Smooth muscle cell (in vitro differentiated cells): ENCODE results near the gene DLX1. TPM values are rescaled to one million over a fixed set of nuclear protein-coding genes. Genes with fewer than 3 reads are reported as not detected.

Source experiments
- DNase-seq: peaks from one replicate; lab custom pipeline; 2025; ENCODE audit not compliant: unreplicated experiment; lab: John Stamatoyannopoulos, UW
- H2AFZ ChIP-seq: fragments of 200-600 bp; sonication (generic); 2 replicates; pipeline ENCODE4 v1.6.0; 2016; ENCODE audit warnings: antibody characterized with exemption, low read depth, mild to moderate bottlenecking
- H3F3A ChIP-seq: fragments of 200-600 bp; sonication (generic); 2 replicates; pipeline ENCODE4 v1.6.0; 2017; ENCODE audit warnings: antibody characterized with exemption, low read depth
- H3K27ac ChIP-seq: fragments of 200-600 bp; sonication (generic); 2 replicates; pipeline ENCODE4 v1.5.1; 2016; ENCODE audit warnings: low read depth, mild to moderate bottlenecking
- H3K27me3 ChIP-seq: fragments of 200-600 bp; sonication (generic); 2 replicates; pipeline ENCODE4 v1.6.1; 2016; ENCODE audit warnings: low read depth, mild to moderate bottlenecking
- H3K36me3 ChIP-seq: fragments of 200-600 bp; sonication (generic); 2 replicates; pipeline ENCODE4 v1.5.1; 2016; ENCODE audit warnings: low read depth
- H3K4me1 ChIP-seq: fragments of 200-600 bp; sonication (generic); 2 replicates; pipeline ENCODE4 v1.5.1; 2016; ENCODE audit warnings: low read depth
- H3K4me2 ChIP-seq: fragments of 200-600 bp; sonication (generic); 2 replicates; pipeline ENCODE4 v1.6.0; 2016; ENCODE audit warnings: mild to moderate bottlenecking
- H3K4me3 ChIP-seq: fragments of 200-600 bp; sonication (generic); 2 replicates; pipeline ENCODE4 v1.5.1; 2016; ENCODE audit warnings: mild to moderate bottlenecking
- H3K79me2 ChIP-seq: fragments of 200-600 bp; sonication (generic); 2 replicates; pipeline ENCODE4 v1.6.0; 2016; ENCODE audit warnings: low read depth, mild to moderate bottlenecking
- H3K9ac ChIP-seq: fragments of 200-600 bp; sonication (generic); 2 replicates; pipeline ENCODE4 v1.6.0; 2016; ENCODE audit warnings: low read depth
- H3K9me3 ChIP-seq: fragments of 200-600 bp; sonication (generic); replicated peaks from 2 replicates; pipeline ENCODE4 v1.5.1; 2016; ENCODE audit warnings: low read depth
- H4K20me1 ChIP-seq: fragments of 200-600 bp; sonication (generic); 2 replicates; pipeline ENCODE4 v1.6.0; 2016; ENCODE audit warnings: low read depth
- CTCF ChIP-seq: fragments of 200-600 bp; sonication (generic); IDR thresholded peaks from 2 replicates; pipeline ENCODE4 v1.5.1; 2017; ENCODE audit warnings: borderline replicate concordance, mild to moderate bottlenecking, antibody characterized with exemption; ENCODE audit not compliant: insufficient read depth, poor library complexity, severe bottlenecking
- WGBS: methylation state at CpG from one replicate; pipeline ENCODE4 v1.1.7; 2016; ENCODE audit warnings: low lambda C conversion rate; 5-methylcytosine and 5-hydroxymethylcytosine counted together
- polyA plus RNA-seq: library from polyadenylated mRNA; unstranded; fragments of >200 nt; fragmentation: Nextera tagmentation; extraction: Ambion mirVana; gene quantifications from 2 replicates; pipeline ENCODE4 v1.2.1, GENCODE V29; 2016
- total RNA-seq: library from RNA; depleted of rRNA; stranded (reverse); fragments of >200 nt; gene quantifications from 2 replicates; pipeline ENCODE4 v1.2.3, GENCODE V29; 2014

Gene DLX1
- total and polyA plus RNA-seq, 2 experiments from 2014 or later = 3.3 to 3.5 TPM

GRCh38 chr2:172129404-172129803 lies 44.1 kb downstream of the DLX1 start:
- no peak overlapping the region for H3K4me2 ChIP-seq
- no peaks in the 10 kb centered on the region for H3K79me2 ChIP-seq
- no peaks in the 10 kb centered on the region for H3K27me3 ChIP-seq
- TF ChIP-seq CTCF = no peak
- no peaks in the 10 kb centered on the region for H4K20me1 ChIP-seq
- no peak overlapping the region for H2AFZ ChIP-seq
- DNase-seq = no peak
- H3F3A ChIP-seq = no peaks in the 10 kb centered on the region
- no peak overlapping the region for H3K27ac ChIP-seq
- H3K4me3 ChIP-seq = no peak overlapping the region
- H3K9me3 ChIP-seq = no peaks in the 10 kb centered on the region
- no peak overlapping the region for H3K9ac ChIP-seq
- H3K4me1 ChIP-seq = peaks cover 14% of the 10 kb centered on the region
- H3K36me3 ChIP-seq = no peaks in the 10 kb centered on the region

DNA sequence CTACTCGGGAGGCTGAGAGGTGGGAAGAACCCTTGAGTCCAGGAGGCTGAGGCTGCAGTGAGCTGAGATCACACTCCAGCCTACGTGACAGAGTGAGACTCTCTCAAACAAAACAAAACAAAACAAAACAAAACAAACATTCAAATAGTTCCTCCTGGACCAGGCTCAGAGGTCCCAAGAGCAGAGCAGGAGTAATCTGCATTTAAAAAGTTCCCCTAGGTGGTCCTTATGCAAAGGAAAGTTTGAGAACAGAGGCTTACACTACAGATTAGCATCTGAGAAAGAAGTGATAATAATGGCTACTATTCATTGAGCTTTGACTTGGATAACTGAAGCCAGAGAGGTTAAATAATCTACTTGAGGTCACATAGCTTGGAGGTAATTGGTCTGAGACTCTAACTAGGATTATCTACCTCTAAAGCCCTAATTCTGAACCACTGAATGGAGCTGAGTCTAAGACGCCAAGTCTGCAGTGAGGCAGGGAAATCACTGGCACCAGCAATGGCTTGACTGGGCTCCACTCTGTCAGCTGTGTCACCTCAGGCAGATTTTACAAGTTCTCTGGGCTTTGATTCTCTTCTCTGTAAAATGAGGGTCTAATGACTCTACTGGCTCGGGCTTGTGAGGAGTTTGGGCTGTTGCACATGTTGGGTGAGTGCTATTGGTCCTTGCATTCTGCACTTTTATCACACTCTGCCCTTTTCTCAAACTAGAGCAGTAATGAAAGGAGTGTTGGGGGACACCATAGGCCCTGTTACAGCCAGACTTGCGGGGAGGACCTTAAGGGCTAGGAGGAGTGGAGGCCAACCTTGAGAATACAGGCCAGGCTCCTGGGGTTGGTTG lies 46.6 kb downstream of the DLX1 start:
- Histone ChIP-seq H3K79me2 (no peaks in the 10 kb centered on the region), H3K4me1 (peaks cover 14% of the 10 kb centered on the region), H3F3A (no peaks in the 10 kb centered on the region), H3K9ac (no peak overlapping the region), H3K27ac (no peak overlapping the region), H3K27me3 (no peaks in the 10 kb centered on the region), H3K9me3 (no peaks in the 10 kb centered on the region), H4K20me1 (no peaks in the 10 kb centered on the region), H3K4me3 (no peak overlapping the region), H2AFZ (no peak overlapping the region), H3K36me3 (no peaks in the 10 kb centered on the region), H3K4me2 (no peak overlapping the region)
- TF ChIP-seq CTCF = no peak
- no peak for DNase-seq
- WGBS = 63% methylated on average over 5 of the region's 5 CpGs

DNA sequence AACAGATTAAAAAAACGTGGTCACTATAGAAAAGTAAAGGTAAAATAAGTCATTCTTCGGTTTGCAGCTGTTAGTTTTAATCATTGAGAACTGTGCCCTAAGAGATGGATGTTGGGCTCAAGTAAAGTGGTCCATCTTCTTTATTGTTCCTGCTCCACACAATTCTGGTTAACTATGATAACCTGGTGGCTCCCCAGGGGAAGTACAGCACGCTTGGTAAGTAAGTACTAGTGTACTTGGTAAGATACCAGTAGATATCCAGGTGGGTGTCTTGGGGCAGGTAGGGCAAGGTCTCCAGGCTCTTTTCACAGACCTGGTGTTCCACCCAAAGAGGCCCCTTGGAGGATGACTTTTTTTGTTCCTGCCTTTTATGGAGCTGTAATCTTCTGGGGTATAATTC lies 49.0 kb downstream of the DLX1 start:
- Histone ChIP-seq H3K4me2 (no peak overlapping the region), H3K9me3 (no peaks in the 10 kb centered on the region), H3K27me3 (no peaks in the 10 kb centered on the region), H3K4me3 (no peak overlapping the region), H3K9ac (no peak overlapping the region), H3K79me2 (no peaks in the 10 kb centered on the region), H2AFZ (no peak overlapping the region), H3K27ac (no peak overlapping the region), H3F3A (no peaks in the 10 kb centered on the region), H3K36me3 (no peaks in the 10 kb centered on the region), H3K4me1 (peaks cover 14% of the 10 kb centered on the region), H4K20me1 (no peaks in the 10 kb centered on the region)
- 89% methylated on average over 3 of the region's 3 CpGs for WGBS
- DNase-seq = no peak
- TF ChIP-seq CTCF = no peak

DNA sequence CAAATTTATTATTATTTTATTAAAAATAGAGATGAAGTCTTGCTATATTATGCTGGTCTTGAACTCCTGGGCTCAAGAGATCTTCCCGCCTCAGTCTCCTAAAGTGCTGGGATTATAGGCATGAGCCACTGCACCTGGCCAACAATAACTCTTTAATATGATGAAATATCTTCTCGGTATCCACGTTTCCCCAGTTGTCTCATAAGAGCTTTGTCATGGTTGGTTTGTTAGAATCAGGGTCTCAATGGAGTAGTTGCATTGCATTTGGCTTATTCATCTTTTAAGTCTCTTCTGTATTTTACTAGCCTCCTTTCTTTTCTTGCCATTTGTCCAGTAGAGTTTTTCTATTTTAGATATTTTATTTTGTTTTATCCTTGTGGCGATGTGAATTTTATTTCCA lies 50.1 kb downstream of the DLX1 start:
- Histone ChIP-seq H4K20me1 (no peaks in the 10 kb centered on the region), H3K9me3 (no peaks in the 10 kb centered on the region), H3K4me3 (no peak overlapping the region), H3F3A (no peaks in the 10 kb centered on the region), H2AFZ (no peak overlapping the region), H3K9ac (no peak overlapping the region), H3K4me2 (no peak overlapping the region), H3K27me3 (no peaks in the 10 kb centered on the region), H3K27ac (no peak overlapping the region), H3K79me2 (no peaks in the 10 kb centered on the region), H3K36me3 (no peaks in the 10 kb centered on the region), H3K4me1 (peaks cover 14% of the 10 kb centered on the region)
- 92% methylated on average over 4 of the region's 4 CpGs for WGBS
- no peak for TF ChIP-seq CTCF
- no peak for DNase-seq
